Measurements from ENCODE around the gene LRRC4C. TPM values are rescaled to one million over a fixed set of nuclear protein-coding genes. Genes with fewer than 3 reads are reported as not detected.
"Not testable (repeated sequence)": the region's sequence is repeated elsewhere in the genome, so short reads cannot be mapped to it uniquely, and the experiment has no call there.

The LRRC4C gene
- total and polyA plus RNA-seq, 5 donors: 1.0 to 2.7 (median 2.0) TPM

DNA sequence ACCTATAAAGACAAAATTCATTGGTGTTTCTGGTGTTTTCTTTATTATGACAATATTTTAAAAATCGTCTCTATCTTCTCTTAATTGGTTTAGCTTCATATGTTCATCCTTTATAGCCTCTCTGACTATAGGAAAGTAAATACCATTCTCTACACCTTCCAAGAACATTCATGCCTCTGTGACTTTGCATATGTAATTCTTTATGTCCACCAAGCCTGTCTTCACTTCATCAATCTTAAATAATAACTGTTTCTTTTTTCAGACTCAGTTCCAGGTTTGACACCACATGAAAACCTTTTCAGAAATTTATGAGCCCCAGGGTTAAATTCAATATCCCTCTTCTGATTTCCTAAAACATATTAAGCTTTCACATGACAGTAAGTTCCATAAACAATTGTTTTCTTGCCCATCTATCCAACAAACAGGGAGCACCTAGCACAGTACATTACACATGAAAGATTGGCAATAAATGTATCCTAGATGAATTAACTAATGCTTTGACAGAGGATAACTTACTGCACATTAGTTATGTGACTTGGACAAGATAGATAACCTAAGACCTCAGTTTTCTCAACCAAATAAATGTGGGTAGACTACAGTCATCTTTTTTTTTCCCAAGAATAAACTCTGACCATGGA lies 886.1 kb downstream of the LRRC4C start:
- DNase-seq: no peak
- H3K4me1 ChIP-seq (ENCODE audit: control insufficient read depth, insufficient read depth, low read length): no peaks in the 10 kb centered on the region
- 37% methylated on average over 1 of the region's 1 CpG for whole genome bisulfite sequencing
- no peaks in the 10 kb centered on the region for H3K27me3 ChIP-seq (ENCODE audit: control insufficient read depth, insufficient read depth)
- intact Hi-C loops (cut with DNase I): no loop called here
- H3K4me3 ChIP-seq (ENCODE audit: low read length): no peak overlapping the region
- no peak for ATAC-seq
- H3K9me3 ChIP-seq (ENCODE audit: control insufficient read depth, low read length): no peaks in the 10 kb centered on the region
- H3K27ac ChIP-seq (ENCODE audit: low read length): no peak overlapping the region

DNA sequence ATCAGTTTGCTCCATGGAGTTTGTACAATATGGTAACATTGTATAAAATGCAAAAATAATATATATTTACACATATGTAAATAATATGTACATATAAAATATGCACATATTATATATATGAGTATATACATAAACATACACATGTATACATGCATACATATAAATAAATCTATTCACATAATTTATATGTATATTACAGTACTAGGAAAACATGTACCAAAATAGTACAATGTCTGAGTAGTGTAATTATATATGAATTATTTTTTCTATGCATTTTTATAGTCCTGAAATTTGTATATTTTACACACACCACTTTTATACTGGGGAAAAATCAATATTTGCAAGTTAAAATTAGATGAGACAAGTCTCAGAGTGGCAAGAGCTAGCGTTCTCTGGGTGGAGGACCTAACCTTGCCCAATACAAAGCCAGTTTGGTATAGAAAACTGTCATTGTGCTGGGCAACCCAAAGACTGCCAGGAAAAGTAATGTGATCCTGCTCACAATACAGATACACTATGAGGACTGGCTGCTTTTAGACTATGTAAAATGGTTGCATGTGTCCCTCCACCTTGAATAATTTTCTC lies 889.4 kb downstream of the LRRC4C start:
- 71% methylated on average over 1 of the region's 1 CpG for WGBS
- no peaks in the 10 kb centered on the region for H3K4me1 ChIP-seq (ENCODE audit: control insufficient read depth, insufficient read depth, low read length)
- no peaks in the 10 kb centered on the region for H3K27me3 ChIP-seq (ENCODE audit: control insufficient read depth, insufficient read depth)
- DNase-seq (no peak), ATAC-seq (no peak)
- H3K27ac ChIP-seq (ENCODE audit: low read length): no peak overlapping the region
- H3K9me3 ChIP-seq (ENCODE audit: control insufficient read depth, low read length): no peaks in the 10 kb centered on the region
- no peak overlapping the region for H3K4me3 ChIP-seq (ENCODE audit: low read length)
- intact Hi-C loops (cut with DNase I): no loop called here

DNA sequence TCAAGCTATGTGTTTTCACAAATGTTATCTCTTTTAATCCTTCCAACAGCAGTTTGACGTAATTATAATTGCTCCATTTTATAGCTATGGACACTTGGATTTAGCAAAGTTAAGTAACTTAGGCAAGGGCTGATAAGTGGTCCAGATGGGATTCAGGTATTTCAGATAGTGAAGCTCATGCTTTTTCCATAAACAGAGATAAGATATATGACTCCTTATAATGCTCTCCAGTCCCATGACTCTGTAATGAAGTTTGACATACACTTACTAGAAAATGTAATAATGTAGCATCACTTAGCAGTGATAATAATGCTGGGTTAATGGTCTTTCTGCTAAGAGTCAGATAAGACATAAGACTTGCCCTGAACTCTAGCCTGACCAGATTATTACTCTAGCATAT lies 892.1 kb downstream of the LRRC4C start:
- H3K4me1 ChIP-seq (ENCODE audit: control insufficient read depth, insufficient read depth, low read length): no peaks in the 10 kb centered on the region
- no peak for DNase-seq
- H3K4me3 ChIP-seq (ENCODE audit: low read length): no peak overlapping the region
- ATAC-seq: no peak
- no peaks in the 10 kb centered on the region for H3K27me3 ChIP-seq (ENCODE audit: control insufficient read depth, insufficient read depth)
- H3K9me3 ChIP-seq (ENCODE audit: control insufficient read depth, low read length): no peaks in the 10 kb centered on the region
- H3K27ac ChIP-seq (ENCODE audit: low read length): no peak overlapping the region
- intact Hi-C loops (cut with DNase I): no loop called here
- WGBS: 53% methylated on average over 1 of the region's 1 CpG

DNA sequence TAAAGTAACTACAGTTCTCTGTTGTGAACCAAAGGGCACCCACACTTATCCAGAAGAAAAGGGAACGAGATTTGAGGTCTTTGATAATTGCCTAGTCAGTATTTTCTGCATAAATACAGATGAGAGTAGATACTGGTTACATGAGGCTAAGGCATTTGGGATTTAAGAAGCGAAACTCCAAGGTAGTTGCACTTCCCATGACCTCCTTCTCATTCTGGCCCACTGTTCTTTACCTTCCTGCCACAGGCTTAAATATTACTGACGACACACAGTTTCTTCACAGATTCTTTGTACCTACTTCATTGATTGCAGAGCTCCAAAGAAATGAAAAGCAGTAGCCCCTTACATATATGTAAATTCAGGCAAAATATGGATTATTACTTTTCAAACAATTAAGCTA lies 915.3 kb downstream of the LRRC4C start:
- Histone ChIP-seq H3K27ac (ENCODE audit: low read length) (no peak overlapping the region), H3K4me1 (ENCODE audit: control insufficient read depth, insufficient read depth, low read length) (no peaks in the 10 kb centered on the region), H3K9me3 (ENCODE audit: control insufficient read depth, low read length) (no peaks in the 10 kb centered on the region), H3K4me3 (ENCODE audit: low read length) (no peak overlapping the region), H3K27me3 (ENCODE audit: control insufficient read depth, insufficient read depth) (no peaks in the 10 kb centered on the region)
- DNase-seq (no peak), ATAC-seq (no peak)
- intact Hi-C loops (cut with DNase I): no loop called here
- 60% methylated on average over 3 of the region's 3 CpGs for WGBS

DNA sequence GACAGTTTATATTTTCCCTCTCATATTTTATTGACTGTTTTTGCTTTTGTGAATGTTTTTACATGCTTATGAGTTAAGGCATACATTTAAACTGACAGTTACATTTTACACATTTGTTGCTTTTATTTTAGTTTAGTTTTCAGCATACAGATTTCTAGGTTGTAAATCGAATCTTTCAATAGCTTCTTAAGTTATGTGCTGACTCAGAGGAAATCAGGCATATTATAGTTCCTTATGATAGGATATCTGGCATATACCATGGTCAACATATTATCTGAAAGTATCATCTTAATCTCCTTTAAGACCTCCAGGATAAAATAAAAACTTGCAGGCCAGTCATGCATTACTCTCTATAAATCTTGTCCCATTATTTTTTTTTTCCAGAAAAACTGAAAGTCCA lies 916.6 kb downstream of the LRRC4C start:
- WGBS: 73% methylated on average over 1 of the region's 1 CpG
- intact Hi-C loops (cut with DNase I): no loop called here
- Histone ChIP-seq H3K27me3 (ENCODE audit: control insufficient read depth, insufficient read depth) (no peaks in the 10 kb centered on the region), H3K4me1 (ENCODE audit: control insufficient read depth, insufficient read depth, low read length) (no peaks in the 10 kb centered on the region), H3K27ac (ENCODE audit: low read length) (no peak overlapping the region), H3K9me3 (ENCODE audit: control insufficient read depth, low read length) (no peaks in the 10 kb centered on the region), H3K4me3 (ENCODE audit: low read length) (no peak overlapping the region)
- no peak for DNase-seq
- no peak for ATAC-seq

DNA sequence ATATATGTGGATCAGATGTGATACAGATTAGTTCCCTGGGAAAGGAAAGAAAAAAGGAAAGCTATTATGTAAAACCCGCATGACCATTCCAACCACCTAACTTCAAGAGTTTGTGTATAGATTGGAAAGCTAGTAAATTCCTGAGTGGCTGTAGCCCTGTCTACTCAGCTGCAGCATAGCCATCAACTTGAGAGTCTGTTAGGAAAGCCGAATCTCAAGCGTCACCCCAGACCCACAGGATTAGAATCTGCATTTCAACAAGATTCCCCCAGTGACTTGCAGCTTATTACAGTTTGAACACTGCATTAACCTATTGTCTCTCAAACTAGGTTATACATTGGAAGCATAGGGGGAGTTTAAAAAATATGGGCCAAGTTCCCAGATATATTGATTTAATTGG lies 921.7 kb downstream of the LRRC4C start:
- DNase-seq (no peak), ATAC-seq (no peak)
- Histone ChIP-seq H3K4me1 (ENCODE audit: control insufficient read depth, insufficient read depth, low read length) (no peaks in the 10 kb centered on the region), H3K27ac (ENCODE audit: low read length) (no peak overlapping the region), H3K9me3 (ENCODE audit: control insufficient read depth, low read length) (no peaks in the 10 kb centered on the region), H3K4me3 (ENCODE audit: low read length) (no peak overlapping the region), H3K27me3 (ENCODE audit: control insufficient read depth, insufficient read depth) (no peaks in the 10 kb centered on the region)
- intact Hi-C loops (cut with DNase I): no loop called here
- 84% methylated on average over 3 of the region's 3 CpGs for WGBS

DNA sequence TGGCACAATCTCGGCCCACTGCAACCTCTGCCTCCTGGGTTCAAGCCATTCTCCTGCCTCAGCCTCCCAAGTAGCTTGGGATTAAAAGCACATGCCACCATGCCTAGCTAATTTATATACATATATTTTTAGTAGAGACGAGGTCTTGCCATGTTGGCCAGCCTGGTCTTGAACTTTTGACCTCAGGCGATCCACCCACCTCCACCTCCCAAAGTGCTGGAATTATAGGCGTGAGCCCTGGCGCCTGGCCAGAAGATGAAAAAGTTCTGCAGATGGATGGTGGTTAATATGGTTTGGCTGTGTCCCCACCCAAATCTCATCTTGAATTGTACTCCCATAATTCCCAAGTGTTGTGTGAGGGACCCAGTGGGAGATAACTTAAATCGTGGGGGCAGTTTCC lies 937.4 kb downstream of the LRRC4C start:
- H3K9me3 ChIP-seq (ENCODE audit: control insufficient read depth, low read length); H3K27me3 ChIP-seq (ENCODE audit: control insufficient read depth, insufficient read depth); H3K27ac ChIP-seq (ENCODE audit: low read length); ATAC-seq; H3K4me3 ChIP-seq (ENCODE audit: low read length); intact Hi-C loops (cut with DNase I); H3K4me1 ChIP-seq (ENCODE audit: control insufficient read depth, insufficient read depth, low read length): not testable (repeated sequence)
- WGBS: 82% methylated on average over 6 of the region's 6 CpGs
- DNase-seq: peak in 1 of 3 donors; percentile 38

DNA sequence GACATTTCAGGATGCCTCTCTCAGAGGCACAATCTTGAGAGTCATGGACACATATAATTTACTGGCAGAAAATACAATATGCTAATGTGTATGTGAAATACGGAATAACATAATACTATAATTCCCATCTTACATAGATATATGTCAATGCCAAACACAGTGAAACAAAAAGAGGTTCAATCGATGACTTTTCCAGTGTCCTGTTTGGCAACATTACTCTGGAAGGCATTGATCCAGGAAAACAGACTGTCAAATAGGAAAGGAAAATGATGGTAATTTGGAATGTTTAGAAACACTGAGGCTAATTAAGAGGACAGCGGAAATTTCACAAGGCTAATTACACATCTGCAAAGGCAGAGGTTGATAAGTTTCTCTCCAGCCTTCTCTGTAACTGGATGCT lies 942.3 kb downstream of the LRRC4C start:
- no peaks in the 10 kb centered on the region for H3K4me1 ChIP-seq (ENCODE audit: control insufficient read depth, insufficient read depth, low read length)
- ATAC-seq: no peak
- H3K9me3 ChIP-seq (ENCODE audit: control insufficient read depth, low read length): no peaks in the 10 kb centered on the region
- intact Hi-C loops (cut with DNase I): no loop called here
- H3K4me3 ChIP-seq (ENCODE audit: low read length): no peak overlapping the region
- WGBS: 87% methylated on average over 3 of the region's 3 CpGs
- H3K27me3 ChIP-seq (ENCODE audit: control insufficient read depth, insufficient read depth): no peaks in the 10 kb centered on the region
- H3K27ac ChIP-seq (ENCODE audit: low read length): no peak overlapping the region
- DNase-seq: no peak

DNA sequence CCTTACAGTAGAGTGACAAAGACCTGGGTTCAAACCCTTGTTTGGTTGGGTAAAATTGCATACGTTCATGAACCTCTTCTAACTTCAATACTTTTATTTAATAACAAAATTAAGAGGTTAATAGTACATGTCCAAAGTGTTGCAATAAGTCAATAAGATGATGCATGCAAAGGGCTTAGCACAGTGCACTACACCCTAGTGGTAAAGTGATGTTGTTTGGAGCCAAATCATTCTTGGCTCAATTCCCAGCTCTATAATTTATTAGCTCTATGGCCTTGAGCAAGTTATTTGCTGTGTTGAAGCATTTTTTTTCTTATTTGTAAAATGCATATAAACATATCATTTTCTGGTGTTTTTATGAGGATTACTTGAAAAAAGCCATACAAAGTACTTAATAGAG lies 945.3 kb downstream of the LRRC4C start:
- intact Hi-C loops (cut with DNase I): no loop called here
- 79% methylated on average over 1 of the region's 1 CpG for WGBS
- no peak for ATAC-seq

DNA sequence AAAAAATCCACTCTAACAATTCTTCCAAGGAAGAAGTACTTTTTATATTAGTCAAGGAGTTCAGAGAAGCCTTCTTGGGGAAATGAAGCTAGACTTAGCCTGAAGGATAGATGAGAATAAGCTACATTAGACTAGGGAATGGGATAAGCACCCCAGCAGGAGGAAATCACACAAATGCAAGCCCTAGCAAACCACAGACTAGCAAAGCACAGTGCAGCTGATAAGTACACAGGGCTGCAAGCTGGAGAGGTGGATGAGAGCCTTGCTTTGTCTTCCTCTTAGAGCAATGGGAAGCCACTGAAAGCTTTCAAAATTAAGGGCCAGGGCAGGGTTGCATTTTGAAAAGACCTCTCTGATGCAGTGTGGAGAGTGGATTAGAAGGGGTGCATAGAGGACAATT lies 946.2 kb downstream of the LRRC4C start:
- no peak for ATAC-seq
- intact Hi-C loops (cut with DNase I): no loop called here
- H3K27ac ChIP-seq (ENCODE audit: low read length): no peak overlapping the region
- no peaks in the 10 kb centered on the region for H3K4me1 ChIP-seq (ENCODE audit: control insufficient read depth, insufficient read depth, low read length)
- DNase-seq: no peak
- no peak overlapping the region for H3K4me3 ChIP-seq (ENCODE audit: low read length)
- no peaks in the 10 kb centered on the region for H3K27me3 ChIP-seq (ENCODE audit: control insufficient read depth, insufficient read depth)
- H3K9me3 ChIP-seq (ENCODE audit: control insufficient read depth, low read length): no peaks in the 10 kb centered on the region

More for the DNA sequence above, 945.3 kb downstream of the LRRC4C start:
- Histone ChIP-seq H3K27me3 (ENCODE audit: control insufficient read depth, insufficient read depth) (no peaks in the 10 kb centered on the region), H3K27ac (ENCODE audit: low read length) (no peak overlapping the region), H3K4me3 (ENCODE audit: low read length) (no peak overlapping the region), H3K4me1 (ENCODE audit: control insufficient read depth, insufficient read depth, low read length) (no peaks in the 10 kb centered on the region), H3K9me3 (ENCODE audit: control insufficient read depth, low read length) (no peaks in the 10 kb centered on the region)
- DNase-seq: no peak

DNA sequence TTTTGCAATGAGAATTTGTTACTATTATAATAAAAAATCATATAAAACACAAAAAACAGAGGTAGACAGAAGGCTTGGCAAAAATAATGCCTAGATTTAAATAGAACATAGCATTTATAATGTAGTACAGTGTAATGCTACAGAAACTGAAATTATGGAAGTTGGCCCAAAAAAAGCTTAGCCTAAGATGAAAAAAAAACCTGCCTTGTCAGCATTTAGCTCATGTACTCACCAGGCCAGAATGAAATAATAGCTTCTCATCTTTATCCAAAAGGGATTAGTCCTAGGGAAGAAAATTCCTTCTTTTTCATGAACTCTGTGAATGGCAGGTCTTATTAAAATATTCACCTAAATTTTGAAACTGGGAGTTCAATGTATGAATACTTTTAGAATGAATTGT lies 951.1 kb downstream of the LRRC4C start:
- intact Hi-C loops (cut with DNase I): loop anchor here in 1 of 4 donors (10.0 kb wide), 1 partner anchor 64 kb away; no protein-coding TSS in a partner anchor
- no peaks in the 10 kb centered on the region for H3K4me1 ChIP-seq (ENCODE audit: control insufficient read depth, insufficient read depth, low read length)
- no peak overlapping the region for H3K27ac ChIP-seq (ENCODE audit: low read length)
- no peaks in the 10 kb centered on the region for H3K9me3 ChIP-seq (ENCODE audit: control insufficient read depth, low read length)
- no peak overlapping the region for H3K4me3 ChIP-seq (ENCODE audit: low read length)
- ATAC-seq (no peak), DNase-seq (no peak)
- no peaks in the 10 kb centered on the region for H3K27me3 ChIP-seq (ENCODE audit: control insufficient read depth, insufficient read depth)

DNA sequence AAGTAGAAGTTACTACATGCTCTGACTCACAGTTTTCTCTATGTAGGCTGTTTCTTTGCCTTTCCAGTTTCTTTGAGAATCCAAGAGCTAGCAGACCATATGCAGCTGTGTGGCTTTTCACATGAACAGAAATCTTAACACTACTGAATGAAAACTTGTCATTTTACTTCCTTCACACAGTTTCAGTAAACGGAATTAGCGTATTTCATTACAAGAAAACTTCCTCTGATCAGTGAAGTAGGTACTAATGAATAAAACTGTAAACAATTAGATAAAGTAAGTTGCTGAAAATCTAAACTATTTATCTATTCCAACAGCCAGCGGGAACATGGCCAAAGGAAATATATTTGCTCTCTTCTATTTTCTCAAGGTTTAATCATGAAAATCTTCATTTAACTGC lies 953.2 kb downstream of the LRRC4C start:
- intact Hi-C loops (cut with DNase I): loop anchor here in 1 of 4 donors (10.0 kb wide), 1 partner anchor 61 kb away; no protein-coding TSS in a partner anchor
- ATAC-seq: no peak
- Histone ChIP-seq H3K9me3 (ENCODE audit: control insufficient read depth, low read length) (no peaks in the 10 kb centered on the region), H3K27ac (ENCODE audit: low read length) (no peak overlapping the region), H3K4me3 (ENCODE audit: low read length) (no peak overlapping the region), H3K27me3 (ENCODE audit: control insufficient read depth, insufficient read depth) (no peaks in the 10 kb centered on the region), H3K4me1 (ENCODE audit: control insufficient read depth, insufficient read depth, low read length) (no peaks in the 10 kb centered on the region)
- no peak for DNase-seq
- 72% methylated on average over 3 of the region's 3 CpGs for WGBS

All from right cardiac atrium (tissue), 5 donors.